Caco-2 (cell line): Measurements from ENCODE around the gene IL1RL1. TPM values are rescaled to one million over a fixed set of nuclear protein-coding genes. Genes with fewer than 3 reads are reported as not detected.

ENCODE experiments used
- BruUV-seq: library from RNA; stranded (reverse); fragments of 400-500 nt; replicated peaks from 2 replicates; lab custom pipeline; 2021; lab: Mats Ljungman, UMichigan
- CTCF ChIA-PET: fragments of 300-600 bp; sonication (Branson Sonifier 250); formaldehyde crosslinking; loops from one replicate; lab custom pipeline; 2022; ENCODE audit warnings: antibody characterized with exemption; lab: Charles Lee
- POLR2A ChIA-PET: fragments of 300-600 bp; sonication (Branson Sonifier 250); formaldehyde crosslinking; loops from one replicate; lab custom pipeline; 2022; ENCODE audit warnings: antibody characterized with exemption; lab: Charles Lee
- DNase-seq, 2 experiments: peaks; one replicate each; pipeline versions ENCODE4 v3.0.0 to v3.0.0-alpha.2; 2020 to 2022
- H3K27me3 ChIP-seq: replicated peaks from 2 replicates; pipeline ENCODE4 v1.6.0; 2011; ENCODE audit warnings: low read length; ENCODE audit not compliant: control insufficient read depth, insufficient read depth
- H3K36me3 ChIP-seq: 2 replicates; pipeline ENCODE4 v1.5.1; 2011; ENCODE audit warnings: low read length; ENCODE audit not compliant: control insufficient read depth, insufficient read depth
- H3K4me1 ChIP-seq: fragments of 250-450 bp; sonication (Bioruptor Pico); 2 replicates; pipeline ENCODE4 v1.5.1; 2020; ENCODE audit warnings: mild to moderate bottlenecking
- H3K4me3 ChIP-seq: 2 replicates; pipeline ENCODE4 v1.5.1; 2011; ENCODE audit warnings: low read depth, mild to moderate bottlenecking, control low read depth, low read length
- H3K9me3 ChIP-seq: fragments of 250-450 bp; sonication (Bioruptor Pico); 2 replicates; pipeline ENCODE4 v1.5.1; 2020; ENCODE audit warnings: mild to moderate bottlenecking, moderate library complexity
- H3K27ac Mint-ChIP-seq: one replicate; pipeline ENCODE4 v1.8.0; 2022; ENCODE audit warnings: mixed read lengths; ENCODE audit not compliant: unreplicated experiment
- H3K27me3 Mint-ChIP-seq: one replicate; pipeline ENCODE4 v1.8.0; 2022; ENCODE audit warnings: mixed read lengths; ENCODE audit not compliant: insufficient read depth, unreplicated experiment
- H3K36me3 Mint-ChIP-seq: one replicate; pipeline ENCODE4 v1.8.0; 2022; ENCODE audit warnings: mild to moderate bottlenecking, mixed read lengths; ENCODE audit not compliant: insufficient read depth, unreplicated experiment
- H3K4me1 Mint-ChIP-seq: one replicate; pipeline ENCODE4 v1.8.0; 2022; ENCODE audit warnings: low read depth, mixed read lengths; ENCODE audit not compliant: unreplicated experiment
- H3K4me3 Mint-ChIP-seq: one replicate; pipeline ENCODE4 v1.8.0; 2022; ENCODE audit warnings: mild to moderate bottlenecking, moderate library complexity, mixed read lengths; ENCODE audit not compliant: unreplicated experiment
- H3K9me3 Mint-ChIP-seq: one replicate; pipeline ENCODE4 v1.8.0; 2022; ENCODE audit warnings: mixed read lengths; ENCODE audit not compliant: unreplicated experiment
- intact Hi-C: fragments of 100-400 bp; cut with micrococcal nuclease; formaldehyde crosslinking; loops from one replicate; pipeline ENCODE4 v1.10.0; 2022; ENCODE audit not compliant: unreplicated experiment
- total RNA-seq: library from RNA; stranded (reverse); gene quantifications from 2 replicates; pipeline ENCODE4 v1.2.3, GENCODE V29; 2022
- TF ChIP-seq, protein P1 (sequence below), 2 experiments: fragments of 200-600 bp in 1 of 2; IDR thresholded peaks; 1 replicate in 1 of 2; 2 replicates in 1 of 2; pipeline versions ENCODE4 v1.5.1 to v1.8.0; 2011 to 2022; ENCODE audit warnings: antibody characterized with exemption in 1 of 2, control low read depth in 1 of 2, inconsistent platforms in 1 of 2, low read depth in 1 of 2, low read length in 1 of 2, mild to moderate bottlenecking in 1 of 2, moderate library complexity in 1 of 2; ENCODE audit not compliant: insufficient read depth in 1 of 2, severe bottlenecking in 1 of 2, unreplicated experiment in 1 of 2

Gene IL1RL1
- total RNA-seq, 1 experiment from 2014 or later: not detected

DNA sequence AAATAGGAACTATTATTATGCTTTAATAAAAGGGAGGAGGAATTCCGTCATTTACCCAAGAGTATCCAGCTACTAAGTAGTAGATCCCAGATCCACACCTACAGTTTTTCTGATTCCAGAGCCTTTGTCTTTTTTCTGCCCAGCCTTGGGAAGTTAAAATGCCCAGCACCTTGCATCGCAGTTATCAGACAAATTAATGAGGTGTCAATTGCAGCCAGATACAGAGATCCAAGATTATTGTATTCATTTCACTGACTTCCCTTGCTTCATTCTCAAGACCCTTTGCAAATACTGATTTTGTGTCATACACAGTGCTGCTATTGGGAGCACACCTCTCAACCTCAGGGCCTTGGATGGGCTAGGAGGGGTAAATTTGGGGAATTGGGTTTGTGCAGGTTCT is 45.4 kb downstream of the IL1RL1 start:
- intact Hi-C loops: loop anchor here (5.0 kb wide), 1 partner anchor 104 kb away; no protein-coding TSS in a partner anchor
- Mint-ChIP-seq H3K9me3 (no peaks in the 10 kb centered on the region), H3K27me3 (peaks cover 16% of the 10 kb centered on the region), H3K4me3 (no peak overlapping the region), H3K36me3 (peaks cover 5% of the 10 kb centered on the region), H3K27ac (no peak overlapping the region), H3K4me1 (peaks cover 5% of the 10 kb centered on the region)
- Histone ChIP-seq H3K36me3 (no peaks in the 10 kb centered on the region), H3K4me3 (no peak overlapping the region), H3K27me3 (no peaks in the 10 kb centered on the region), H3K4me1 (no peaks in the 10 kb centered on the region), H3K9me3 (no peaks in the 10 kb centered on the region)
- POLR2A ChIA-PET: no interaction called here
- CTCF ChIA-PET: interaction anchor here (0.7 to 0.8 kb wide), 2 partner anchors 55 to 292 kb away, joined by 3 to 6 read pairs; no protein-coding TSS in a partner anchor
- DNase-seq: no peak
- TF ChIP-seq, protein P1, sequence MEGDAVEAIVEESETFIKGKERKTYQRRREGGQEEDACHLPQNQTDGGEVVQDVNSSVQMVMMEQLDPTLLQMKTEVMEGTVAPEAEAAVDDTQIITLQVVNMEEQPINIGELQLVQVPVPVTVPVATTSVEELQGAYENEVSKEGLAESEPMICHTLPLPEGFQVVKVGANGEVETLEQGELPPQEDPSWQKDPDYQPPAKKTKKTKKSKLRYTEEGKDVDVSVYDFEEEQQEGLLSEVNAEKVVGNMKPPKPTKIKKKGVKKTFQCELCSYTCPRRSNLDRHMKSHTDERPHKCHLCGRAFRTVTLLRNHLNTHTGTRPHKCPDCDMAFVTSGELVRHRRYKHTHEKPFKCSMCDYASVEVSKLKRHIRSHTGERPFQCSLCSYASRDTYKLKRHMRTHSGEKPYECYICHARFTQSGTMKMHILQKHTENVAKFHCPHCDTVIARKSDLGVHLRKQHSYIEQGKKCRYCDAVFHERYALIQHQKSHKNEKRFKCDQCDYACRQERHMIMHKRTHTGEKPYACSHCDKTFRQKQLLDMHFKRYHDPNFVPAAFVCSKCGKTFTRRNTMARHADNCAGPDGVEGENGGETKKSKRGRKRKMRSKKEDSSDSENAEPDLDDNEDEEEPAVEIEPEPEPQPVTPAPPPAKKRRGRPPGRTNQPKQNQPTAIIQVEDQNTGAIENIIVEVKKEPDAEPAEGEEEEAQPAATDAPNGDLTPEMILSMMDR (IDR thresholded peaks at IDR 0.05; ENCODE audit: insufficient read depth in 1 of 2, low read depth in 1 of 2, low read length in 1 of 2, severe bottlenecking in 1 of 2, unreplicated experiment in 1 of 2): no peak
- BruUV-seq: no TSS peak

DNA sequence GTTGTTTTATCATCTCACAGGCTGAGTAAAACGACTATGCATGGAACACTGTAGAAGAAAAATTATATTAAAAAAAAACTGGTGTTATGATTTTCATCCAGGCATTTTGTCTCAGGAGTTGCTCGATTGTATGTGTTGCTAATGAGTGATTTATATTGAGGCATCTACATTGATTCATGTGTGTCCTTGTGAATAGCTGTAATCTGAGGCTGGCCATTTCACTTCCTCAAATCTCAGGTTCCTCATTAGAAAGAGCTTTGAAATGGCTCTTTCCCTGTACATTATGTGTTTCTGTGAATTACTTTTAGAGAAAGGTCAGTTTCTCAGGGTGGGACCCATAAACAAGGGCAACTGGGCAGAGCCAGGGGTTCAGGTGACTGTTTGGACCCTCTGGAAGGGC is 46.6 kb downstream of the IL1RL1 start:
- DNase-seq: no peak
- H3K4me1 Mint-ChIP-seq: peaks cover 5% of the 10 kb centered on the region
- CTCF ChIA-PET: no interaction called here
- no peaks in the 10 kb centered on the region for H3K27me3 ChIP-seq
- intact Hi-C loops: loop anchor here (5.0 kb wide), 1 partner anchor 106 kb away; no protein-coding TSS in a partner anchor
- H3K9me3 ChIP-seq: no peaks in the 10 kb centered on the region
- H3K4me3 ChIP-seq: no peak overlapping the region
- peaks cover 5% of the 10 kb centered on the region for H3K36me3 Mint-ChIP-seq
- no peaks in the 10 kb centered on the region for H3K4me1 ChIP-seq
- H3K4me3 Mint-ChIP-seq: no peak overlapping the region
- H3K27ac Mint-ChIP-seq: no peak overlapping the region
- TF ChIP-seq, protein P1 (IDR thresholded peaks at IDR 0.05; ENCODE audit: insufficient read depth in 1 of 2, low read depth in 1 of 2, low read length in 1 of 2, severe bottlenecking in 1 of 2, unreplicated experiment in 1 of 2): no peak
- POLR2A ChIA-PET: no interaction called here
- BruUV-seq: no TSS peak
- H3K9me3 Mint-ChIP-seq: no peaks in the 10 kb centered on the region
- H3K27me3 Mint-ChIP-seq: peaks cover 16% of the 10 kb centered on the region
- no peaks in the 10 kb centered on the region for H3K36me3 ChIP-seq

DNA sequence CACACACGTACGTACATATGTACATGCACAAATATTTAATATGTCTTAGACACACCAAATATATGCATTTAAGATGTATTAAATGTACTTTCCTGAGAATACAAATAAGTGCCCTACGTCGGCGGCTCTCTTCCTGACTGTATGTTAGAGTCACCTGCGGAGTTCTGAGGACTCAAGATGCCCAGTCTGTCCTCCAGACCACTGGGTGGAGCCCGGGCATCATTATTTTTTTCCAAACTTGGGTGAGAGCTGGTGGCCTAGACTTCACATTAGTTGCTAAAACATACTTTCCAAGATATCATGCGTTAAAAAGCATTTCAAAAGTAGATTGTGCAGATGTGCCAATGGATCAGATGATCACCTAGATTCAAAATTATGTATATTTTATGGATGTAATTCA is 47.1 kb downstream of the IL1RL1 start:
- Histone ChIP-seq H3K27me3 (no peaks in the 10 kb centered on the region), H3K9me3 (no peaks in the 10 kb centered on the region), H3K36me3 (no peaks in the 10 kb centered on the region), H3K4me3 (no peak overlapping the region), H3K4me1 (no peaks in the 10 kb centered on the region)
- BruUV-seq: no TSS peak
- intact Hi-C loops: loop anchor here (5.0 kb wide), 1 partner anchor 106 kb away; no protein-coding TSS in a partner anchor
- ChIA-PET CTCF (no interaction called here), POLR2A (no interaction called here)
- Mint-ChIP-seq H3K4me3 (no peak overlapping the region), H3K27ac (no peak overlapping the region), H3K27me3 (peaks cover 16% of the 10 kb centered on the region), H3K9me3 (no peaks in the 10 kb centered on the region), H3K4me1 (peaks cover 5% of the 10 kb centered on the region), H3K36me3 (peaks cover 5% of the 10 kb centered on the region)
- TF ChIP-seq, protein P1 (IDR thresholded peaks at IDR 0.05; ENCODE audit: insufficient read depth in 1 of 2, low read depth in 1 of 2, low read length in 1 of 2, severe bottlenecking in 1 of 2, unreplicated experiment in 1 of 2): no peak
- no peak for DNase-seq
